HCT116 (cell line): ENCODE results near the gene SLC1A3. TPM values are rescaled to one million over a fixed set of nuclear protein-coding genes. Genes with fewer than 3 reads are reported as not detected.
A peak's percentile ranks its signal among the peaks of the same experiment; 100 is the strongest.

ENCODE experiments used
- ATAC-seq: fragments of 200-7000 bp; cut with Tn5 transposase; 2 replicates; pipeline ENCODE4 v1.9.1; 2020; ENCODE audit warnings: mild to moderate bottlenecking, moderate library complexity
- Bru-seq: library from RNA; stranded (reverse); fragments of 400-500 nt; gene quantifications from one replicate; lab custom pipeline; 2021; lab: Mats Ljungman, UMichigan
- BruChase-seq, 2 experiments: library from RNA; stranded (reverse); fragments of 400-500 nt; gene quantifications; one replicate each; lab custom pipeline; 2021; lab: Mats Ljungman, UMichigan
- BruUV-seq: library from RNA; stranded (reverse); fragments of 400-500 nt; replicated peaks from 2 replicates; lab custom pipeline; 2021; lab: Mats Ljungman, UMichigan
- CTCF ChIA-PET: fragments of 300-600 bp; sonication (Branson Sonifier 250); formaldehyde crosslinking; loops from one replicate; lab custom pipeline; 2021; ENCODE audit warnings: antibody characterized with exemption; lab: Charles Lee
- POLR2A ChIA-PET: fragments of 300-600, 350-600 bp; sonication (Branson Sonifier 250); formaldehyde crosslinking; loops from one replicate; lab custom pipeline; 2021; ENCODE audit warnings: antibody characterized with exemption; lab: Charles Lee
- RAD21 ChIA-PET, 2 experiments: fragments of 300-600 bp; sonication (Branson Sonifier 250); formaldehyde crosslinking; loops; one replicate each; lab custom pipeline; 2023; ENCODE audit warnings: low total read pairs in 2 of 2; ENCODE audit not compliant: uncharacterized antibody in 2 of 2, unreplicated experiment in 2 of 2, low non-redundant PET in 1 of 2; lab: Charles Lee
- DNase-seq: peaks from one replicate; pipeline ENCODE4 v3.0.0-alpha.2; 2010; ENCODE audit warnings: low read depth, low spot score
- H2AFZ ChIP-seq: fragments of 200-600 bp; shearing (Covaris generic), sonication (generic); 2 replicates; pipeline ENCODE4 v1.6.1; 2017; ENCODE audit warnings: low read depth, mixed run types, mixed read lengths, antibody characterized with exemption, low read length; ENCODE audit not compliant: poor library complexity, severe bottlenecking
- H3K27ac ChIP-seq: 2 replicates; pipeline ENCODE4 v1.5.1; 2012; ENCODE audit warnings: low read depth, low read length
- H3K27me3 ChIP-seq: fragments of 200-600 bp; sonication (generic); 2 replicates; pipeline ENCODE4 v1.6.1; 2016; ENCODE audit warnings: mixed run types, low read length, mixed read lengths; ENCODE audit not compliant: insufficient read depth
- H3K36me3 ChIP-seq, 2 experiments: fragments of 200-500 bp in 1 of 2; fragments of 200-600 bp in 1 of 2; sonication (Bioruptor generic) in 1 of 2; sonication (generic) in 1 of 2; 2 replicates each; pipeline versions ENCODE4 v1.5.1 to v1.6.1; 2014 to 2016; ENCODE audit warnings: low read length in 2 of 2, inconsistent platforms in 1 of 2, mixed read lengths in 1 of 2, mixed run types in 1 of 2; ENCODE audit not compliant: insufficient read depth in 2 of 2, control insufficient read depth in 1 of 2
- H3K4me1 ChIP-seq, 2 experiments: fragments of 200-600 bp in 1 of 2; sonication (generic) in 1 of 2; 2 replicates each; pipeline versions ENCODE4 v1.5.1 to v1.6.1; 2012 to 2017; ENCODE audit warnings: low read length in 2 of 2, inconsistent platforms in 1 of 2, mild to moderate bottlenecking in 1 of 2, mixed read lengths in 1 of 2, mixed run types in 1 of 2, moderate library complexity in 1 of 2; ENCODE audit not compliant: insufficient read depth in 2 of 2, control insufficient read depth in 1 of 2
- H3K4me2 ChIP-seq: fragments of 200-600 bp; sonication (generic); 2 replicates; pipeline ENCODE4 v1.6.1; 2017; ENCODE audit warnings: mixed run types, low read length, mixed read lengths
- H3K4me3 ChIP-seq, 2 experiments: fragments of 200-600 bp in 1 of 2; sonication (generic) in 1 of 2; replicated peaks in 1 of 2; 2 replicates each; pipeline ENCODE4 v1.5.1; 2011 to 2016; ENCODE audit warnings: low read length in 2 of 2, control low read depth in 1 of 2, low read depth in 1 of 2, mild to moderate bottlenecking in 1 of 2, mixed read lengths in 1 of 2, mixed run types in 1 of 2
- H3K79me2 ChIP-seq: fragments of 200-600 bp; sonication (generic); 2 replicates; pipeline ENCODE4 v1.6.1; 2017; ENCODE audit warnings: mild to moderate bottlenecking, mixed run types, low read length, moderate library complexity, mixed read lengths; ENCODE audit not compliant: insufficient read depth
- H3K9ac ChIP-seq: fragments of 200-600 bp; sonication (generic); 2 replicates; pipeline ENCODE4 v1.6.1; 2016; ENCODE audit warnings: low read length, mixed read lengths
- H3K9me2 ChIP-seq: fragments of 200-600 bp; sonication (generic), shearing (Covaris generic); 2 replicates; pipeline ENCODE4 v1.6.1; 2017; ENCODE audit warnings: mixed run types, mild to moderate bottlenecking, moderate library complexity; ENCODE audit not compliant: insufficient read depth
- H3K9me3 ChIP-seq, 2 experiments: fragments of 200-500 bp in 1 of 2; fragments of 200-600 bp in 1 of 2; sonication (Bioruptor generic) in 1 of 2; sonication (generic) in 1 of 2; 2 replicates each; pipeline ENCODE4 v1.6.1; 2014 to 2017; ENCODE audit warnings: low read length in 2 of 2, mixed read lengths in 2 of 2, inconsistent platforms in 1 of 2, low read depth in 1 of 2, mild to moderate bottlenecking in 1 of 2, mixed run types in 1 of 2, moderate library complexity in 1 of 2; ENCODE audit not compliant: control insufficient read depth in 1 of 2, insufficient read depth in 1 of 2
- H4K20me1 ChIP-seq: fragments of 200-600 bp; sonication (generic), shearing (Covaris generic); 2 replicates; pipeline ENCODE4 v1.6.1; 2017; ENCODE audit warnings: mixed run types, mild to moderate bottlenecking, moderate library complexity; ENCODE audit not compliant: insufficient read depth
- ATF3 ChIP-seq: IDR thresholded peaks from 2 replicates; pipeline ENCODE4 v1.6.1; 2012
- CBX3 ChIP-seq: IDR thresholded peaks from 2 replicates; pipeline ENCODE4 v1.6.1; 2012; ENCODE audit warnings: low read depth
- FOSL1 ChIP-seq: IDR thresholded peaks from 2 replicates; pipeline ENCODE4 v1.6.1; 2012; ENCODE audit warnings: low read depth
- JUND ChIP-seq: IDR thresholded peaks from 2 replicates; pipeline ENCODE4 v1.6.1; 2012
- MAX ChIP-seq: IDR thresholded peaks from 2 replicates; pipeline ENCODE4 v1.6.1; 2012
- POLR2A ChIP-seq: IDR thresholded peaks from 2 replicates; pipeline ENCODE4 v1.7.0; 2011; ENCODE audit warnings: borderline replicate concordance; ENCODE audit not compliant: insufficient read depth, insufficient read length; ENCODE audit errors: extremely low read depth
- POLR2AphosphoS5 ChIP-seq: IDR thresholded peaks from 2 replicates; pipeline ENCODE4 v1.6.1; 2011; ENCODE audit warnings: mild to moderate bottlenecking, low read depth, low read length, moderate library complexity
- REST ChIP-seq: IDR thresholded peaks from 2 replicates; pipeline ENCODE4 v1.6.1; 2012; ENCODE audit warnings: low read depth
- SIN3A ChIP-seq: IDR thresholded peaks from 2 replicates; pipeline ENCODE4 v1.6.1; 2012; ENCODE audit warnings: low read depth
- TCF7L2 ChIP-seq: IDR thresholded peaks from 2 replicates; pipeline ENCODE4 v1.7.0; 2011; ENCODE audit warnings: borderline replicate concordance, inconsistent platforms; ENCODE audit not compliant: insufficient read depth, insufficient read length; ENCODE audit errors: extremely low read depth
- YY1 ChIP-seq: IDR thresholded peaks from 2 replicates; pipeline ENCODE4 v1.6.1; 2011; ENCODE audit warnings: low read length, low read depth, moderate library complexity, mild to moderate bottlenecking; ENCODE audit not compliant: insufficient replicate concordance; ENCODE audit errors: extremely low read depth
- ZFX ChIP-seq: fragments of 450-650 bp; IDR thresholded peaks from 2 replicates; pipeline ENCODE4 v1.6.1; 2017
- ZNF274 ChIP-seq: fragments of 200-500 bp; sonication (Bioruptor generic); IDR thresholded peaks from 2 replicates; pipeline ENCODE4 v1.6.1; 2014; ENCODE audit warnings: mild to moderate bottlenecking, low read depth, low read length, inconsistent platforms
- intact Hi-C: fragments of 100-400 bp; cut with micrococcal nuclease; formaldehyde crosslinking; loops from 2 replicates; pipeline ENCODE4 v1.10.0; 2022
- long read RNA-seq: library from polyadenylated mRNA; unstranded; transcript quantifications from one replicate; pipeline ENCODE4 v2.0.0, GENCODE V29; 2021; ENCODE audit not compliant: unreplicated experiment
- polyA plus RNA-seq: library from polyadenylated mRNA; unstranded; fragments of >200 nt; gene quantifications from 2 replicates; pipeline ENCODE4 v1.2.1, GENCODE V29; 2012; ENCODE audit warnings: missing spikeins
- total RNA-seq: library from RNA; stranded (reverse); gene quantifications from one replicate; pipeline ENCODE4 v1.2.1, GENCODE V29; 2021; ENCODE audit not compliant: unreplicated experiment

The SLC1A3 gene
- 12.9 TPM for total RNA-seq
- 7.1 and 11.5 TPM in 2 replicates for polyA plus RNA-seq
- Bru-seq, nascent RNA, result percentile 48 among the genes with signal in this experiment
- BruChase-seq, experiment 1, labeled RNA remaining after a 6-hour chase, result percentile 46 among the genes with signal in this experiment
- percentile 53 among the genes with signal in this experiment for BruChase-seq, experiment 2, labeled RNA remaining after a 2-hour chase
- long read RNA-seq, full-length matches to known transcripts, result 2 of 8 reads
- long read RNA-seq, partial matches to known transcripts, result 5 of 8 reads
- long read RNA-seq, other reads (novel, unspliced or antisense), result 1 of 8 reads

GRCh38 chr5:36606428-36607113, at the start of gene SLC1A3:
Gene SLC1A3 (plus strand): TSS chr5:36606606. CDS start chr5:36608424, 1,818 bp downstream.
- Histone ChIP-seq H3K9ac (peak within 1 kb of the TSS; percentile 67), H3K4me1 (peaks cover 8 to 27% of the 10 kb centered on the region in 2 experiments; a peak in 3 of 4 replicates), H3K27me3 (peaks cover 3% of the 10 kb centered on the region; the same call in 1 of the 2 replicates), H4K20me1 (no peaks in the 10 kb centered on the region), H3K9me2 (no peaks in the 10 kb centered on the region), H3K79me2 (peaks cover 11% of the 10 kb centered on the region; the same call in 1 of the 2 replicates), H3K27ac (peak within 1 kb of the TSS; percentile 67), H3K4me2 (peak within 1 kb of the TSS; percentile 81), H2AFZ (peak within 1 kb of the TSS; percentile 99), H3K9me3 (no peaks in the 10 kb centered on the region), H3K36me3 (no peaks in the 10 kb centered on the region), H3K4me3 (peak within 1 kb of the TSS; percentile 69)
- peak; percentile 74 for DNase-seq
- intact Hi-C loops, result loop anchor here (2.0 to 10.0 kb wide), 2 partner anchors 84 to 362 kb away; partner anchors contain the start of gene NADK2
- TF ChIP-seq POLR2A (peak; percentile 85), REST (no peak), ZNF274 (no peak), SIN3A (peak; percentile 78), POLR2AphosphoS5 (peak; percentile 90), ZFX (no peak), ATF3 (no peak), CBX3 (0 out of 2 replicates have a peak, but pooled peaks have one; percentile 24), MAX (peak; percentile 96), FOSL1 (peak; percentile 30; the same call in 1 of the 2 replicates), YY1 (no peak), TCF7L2 (no peak), JUND (peak; percentile 35; the same call in 1 of the 2 replicates)
- ChIA-PET RAD21 (no interaction called here), POLR2A (interaction anchor here (0.8 to 1.2 kb wide), 3 partner anchors 11 to 84 kb away, joined by 3 to 4 read pairs (median 3); no protein-coding TSS in a partner anchor), CTCF (interaction anchor here (1.0 kb wide), 1 partner anchor 84 kb away, joined by 4 read pairs; no protein-coding TSS in a partner anchor)
- ATAC-seq, result peak; percentile 93
- BruUV-seq, result TSS peak; percentile 85
